Activated CD8-positive, alpha-beta T cell treated with anti-CD3 and anti-CD28 coated beads for 36 hours (primary cell): ENCODE data around the gene HAUS8. TPM values are rescaled to one million over a fixed set of nuclear protein-coding genes. Genes with fewer than 3 reads are reported as not detected.

Experiments used
- ATAC-seq: fragments of 200-7000 bp; cut with Tn5 transposase; one replicate; pipeline ENCODE4 v1.10.0; 2021; ENCODE audit warnings: mild to moderate bottlenecking, moderate library complexity
- CTCF ChIA-PET: fragments of 350-600 bp; sonication (Branson Sonifier 250); formaldehyde crosslinking; loops from one replicate; lab custom pipeline; 2021; ENCODE audit warnings: antibody characterized with exemption; lab: Charles Lee
- POLR2A ChIA-PET: fragments of 350-600 bp; sonication (Branson Sonifier 250); formaldehyde crosslinking; loops from one replicate; lab custom pipeline; 2021; ENCODE audit warnings: antibody characterized with exemption; lab: Charles Lee
- DNase-seq: peaks from one replicate; pipeline ENCODE4 v3.0.0-alpha.2; 2020
- H3K27ac Mint-ChIP-seq: one replicate; pipeline ENCODE4 v1.8.0; 2021; ENCODE audit warnings: mild to moderate bottlenecking, mixed read lengths
- H3K27me3 Mint-ChIP-seq: one replicate; pipeline ENCODE4 v1.8.0; 2021; ENCODE audit warnings: mixed read lengths
- H3K36me3 Mint-ChIP-seq: one replicate; pipeline ENCODE4 v1.8.0; 2021; ENCODE audit warnings: low read depth, mixed read lengths
- H3K4me1 Mint-ChIP-seq: one replicate; pipeline ENCODE4 v1.8.0; 2021; ENCODE audit warnings: low read depth, mixed read lengths
- H3K4me3 Mint-ChIP-seq: one replicate; pipeline ENCODE4 v1.8.0; 2021; ENCODE audit warnings: mild to moderate bottlenecking, moderate library complexity, mixed read lengths
- H3K9me3 Mint-ChIP-seq: one replicate; pipeline ENCODE4 v1.8.0; 2021; ENCODE audit warnings: mixed read lengths
- CTCF ChIP-seq: fragments of 200-600 bp; IDR thresholded peaks from one replicate; pipeline ENCODE4 v1.8.0; 2022; ENCODE audit warnings: antibody characterized with exemption, mild to moderate bottlenecking
- intact Hi-C: fragments of 100-400 bp; cut with micrococcal nuclease; formaldehyde crosslinking; loops from one replicate; pipeline ENCODE4 v1.10.0; 2022
- total RNA-seq, 2 experiments: library from RNA; stranded (reverse); gene quantifications; one replicate each; pipeline ENCODE4 v1.2.3, GENCODE V29; 2021

Gene HAUS8
- total RNA-seq, 2 experiments from 2014 or later, result 40.7 to 41.9 TPM

- no peak overlapping the region for H3K27ac Mint-ChIP-seq
- intact Hi-C loops, result no loop called here
- ATAC-seq (no peak), DNase-seq (no peak)
- peaks cover 65% of the 10 kb centered on the region for H3K36me3 Mint-ChIP-seq
- TF ChIP-seq CTCF, result no peak
- H3K9me3 Mint-ChIP-seq, result peaks cover 3% of the 10 kb centered on the region
- no peak overlapping the region for H3K4me3 Mint-ChIP-seq
- POLR2A ChIA-PET, result interaction anchor here (1.3 kb wide), 1 partner anchor 13 kb away, joined by 3 read pairs; no protein-coding TSS in a partner anchor
- H3K4me1 Mint-ChIP-seq, result peaks cover 20% of the 10 kb centered on the region
- no peaks in the 10 kb centered on the region for H3K27me3 Mint-ChIP-seq
- CTCF ChIA-PET, result no interaction called here
Observed at GRCh38 chr19:17061205-17061604, 14.0 kb downstream of the HAUS8 start.

GRCh38 chr19:17060802-17061201 is 14.4 kb downstream of the HAUS8 start:
- Mint-ChIP-seq H3K4me1 (peaks cover 20% of the 10 kb centered on the region), H3K36me3 (peaks cover 67% of the 10 kb centered on the region), H3K4me3 (no peak overlapping the region), H3K9me3 (peaks cover 3% of the 10 kb centered on the region), H3K27ac (no peak overlapping the region), H3K27me3 (no peaks in the 10 kb centered on the region)
- ChIA-PET POLR2A (interaction anchor here (1.3 kb wide), 1 partner anchor 14 kb away, joined by 3 read pairs; no protein-coding TSS in a partner anchor), CTCF (no interaction called here)
- TF ChIP-seq CTCF, result no peak
- intact Hi-C loops, result no loop called here
- ATAC-seq (no peak), DNase-seq (no peak)

GRCh38 chr19:17058236-17058635 is 17.0 kb downstream of the HAUS8 start:
- Mint-ChIP-seq H3K27me3 (no peaks in the 10 kb centered on the region), H3K9me3 (peaks cover 3% of the 10 kb centered on the region), H3K4me1 (no peaks in the 10 kb centered on the region), H3K36me3 (peaks cover 57% of the 10 kb centered on the region), H3K27ac (no peak overlapping the region), H3K4me3 (no peak overlapping the region)
- DNase-seq (no peak), ATAC-seq (no peak)
- intact Hi-C loops, result no loop called here
- CTCF ChIA-PET, result no interaction called here
- TF ChIP-seq CTCF, result no peak
- POLR2A ChIA-PET, result no interaction called here

GRCh38 chr19:17055636-17056035 is 19.6 kb downstream of the HAUS8 start:
- ATAC-seq, result no peak
- peaks cover 56% of the 10 kb centered on the region for H3K36me3 Mint-ChIP-seq
- no peaks in the 10 kb centered on the region for H3K4me1 Mint-ChIP-seq
- H3K27me3 Mint-ChIP-seq, result no peaks in the 10 kb centered on the region
- no peak overlapping the region for H3K27ac Mint-ChIP-seq
- intact Hi-C loops, result no loop called here
- POLR2A ChIA-PET, result no interaction called here
- no peak for TF ChIP-seq CTCF
- H3K9me3 Mint-ChIP-seq, result peaks cover 3% of the 10 kb centered on the region
- no peak for DNase-seq
- CTCF ChIA-PET, result no interaction called here
- no peak overlapping the region for H3K4me3 Mint-ChIP-seq

GRCh38 chr19:17054746-17055145 is 20.5 kb downstream of the HAUS8 start:
- CTCF ChIA-PET, result no interaction called here

More at GRCh38 chr19:17054746-17055145, 20.5 kb downstream of the HAUS8 start:
- POLR2A ChIA-PET, result no interaction called here
- DNase-seq (no peak), ATAC-seq (no peak)
- Mint-ChIP-seq H3K4me1 (no peaks in the 10 kb centered on the region), H3K27me3 (no peaks in the 10 kb centered on the region), H3K36me3 (peaks cover 51% of the 10 kb centered on the region), H3K27ac (no peak overlapping the region), H3K4me3 (no peak overlapping the region), H3K9me3 (peaks cover 3% of the 10 kb centered on the region)
- TF ChIP-seq CTCF, result no peak
- intact Hi-C loops, result no loop called here
